Measurements from ENCODE around the gene ART5.

GRCh38 chr11:3655547-3655946 lies 13.8 kb upstream of the ART5 start:
- TF ChIP-seq CTCF (IDR thresholded peaks at IDR 0.05) (no peak), POLR2A (IDR thresholded peaks at IDR 0.05) (no peak)

Measured in adrenal gland (tissue), 5 donors.